Superior temporal gyrus (tissue), 1 donor: Measurements from ENCODE around the gene PRKAR2A.
A peak's percentile ranks its signal among the peaks of the same experiment; 100 is the strongest.
"Not testable (repeated sequence)": the region's sequence is repeated elsewhere in the genome, so short reads cannot be mapped to it uniquely, and the experiment has no call there.

Experiments used
- DNase-seq: peaks from one replicate; pipeline ENCODE4 v3.0.0-alpha.2; 2016; ENCODE audit errors: extremely low spot score

PRKAR2A gene

DNA sequence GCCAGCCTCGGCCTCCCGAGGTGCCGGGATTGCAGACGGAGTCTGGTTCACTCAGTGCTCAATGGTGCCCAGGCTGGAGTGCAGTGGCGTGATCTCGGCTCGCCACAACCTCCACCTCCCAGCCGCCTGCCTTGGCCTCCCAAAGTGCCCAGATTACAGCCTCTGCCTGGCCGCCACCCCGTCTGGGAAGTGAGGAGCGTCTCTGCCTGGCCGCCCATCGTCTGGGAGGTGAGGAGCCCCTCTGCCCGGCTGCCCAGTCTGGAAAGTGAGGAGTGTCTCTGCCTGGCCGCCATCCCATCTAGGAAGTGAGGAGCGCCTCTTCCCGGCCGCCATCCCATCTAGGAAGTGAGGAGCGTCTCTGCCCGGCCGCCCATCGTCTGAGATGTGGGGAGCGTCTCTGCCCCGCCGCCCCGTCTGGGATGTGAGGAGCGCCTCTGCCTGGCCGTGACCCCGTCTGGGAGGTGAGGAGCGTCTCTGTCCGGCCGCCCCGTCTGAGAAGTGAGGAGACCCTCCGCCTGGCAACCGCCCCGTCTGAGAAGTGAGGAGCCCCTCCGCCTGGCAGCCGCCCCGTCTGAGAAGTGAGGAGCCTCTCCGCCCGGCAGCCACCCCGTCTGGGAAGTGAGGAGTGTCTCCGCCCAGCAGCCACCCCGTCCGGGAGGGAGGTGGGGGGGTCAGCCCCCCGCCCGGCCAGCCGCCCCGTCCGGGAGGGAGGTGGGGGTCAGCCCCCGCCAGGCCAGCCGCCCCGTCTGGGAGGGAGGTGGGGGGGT, 113.7 kb downstream of the PRKAR2A start:
- not testable (repeated sequence) for DNase-seq

DNA sequence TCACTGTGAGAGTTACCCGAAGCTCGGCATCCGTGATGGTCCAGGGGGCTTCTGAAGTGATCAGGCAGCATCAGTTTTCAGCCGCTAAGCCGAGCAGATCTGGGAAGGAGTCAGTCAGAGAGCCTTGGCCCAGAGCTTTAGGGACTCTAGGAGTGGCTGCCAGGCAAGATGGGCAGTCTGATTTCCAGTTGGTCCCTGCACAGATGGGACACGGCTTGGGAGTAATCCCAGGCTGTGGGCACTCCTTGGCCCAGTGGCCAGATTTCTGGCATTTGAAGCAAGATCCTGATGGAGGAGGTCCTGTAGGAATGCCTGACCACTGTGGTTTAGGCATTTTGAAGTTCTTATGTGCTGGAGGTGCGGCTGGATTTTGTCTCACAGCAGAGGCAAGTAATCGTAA, 120.2 kb downstream of the PRKAR2A start:
- DNase-seq = no peak

DNA sequence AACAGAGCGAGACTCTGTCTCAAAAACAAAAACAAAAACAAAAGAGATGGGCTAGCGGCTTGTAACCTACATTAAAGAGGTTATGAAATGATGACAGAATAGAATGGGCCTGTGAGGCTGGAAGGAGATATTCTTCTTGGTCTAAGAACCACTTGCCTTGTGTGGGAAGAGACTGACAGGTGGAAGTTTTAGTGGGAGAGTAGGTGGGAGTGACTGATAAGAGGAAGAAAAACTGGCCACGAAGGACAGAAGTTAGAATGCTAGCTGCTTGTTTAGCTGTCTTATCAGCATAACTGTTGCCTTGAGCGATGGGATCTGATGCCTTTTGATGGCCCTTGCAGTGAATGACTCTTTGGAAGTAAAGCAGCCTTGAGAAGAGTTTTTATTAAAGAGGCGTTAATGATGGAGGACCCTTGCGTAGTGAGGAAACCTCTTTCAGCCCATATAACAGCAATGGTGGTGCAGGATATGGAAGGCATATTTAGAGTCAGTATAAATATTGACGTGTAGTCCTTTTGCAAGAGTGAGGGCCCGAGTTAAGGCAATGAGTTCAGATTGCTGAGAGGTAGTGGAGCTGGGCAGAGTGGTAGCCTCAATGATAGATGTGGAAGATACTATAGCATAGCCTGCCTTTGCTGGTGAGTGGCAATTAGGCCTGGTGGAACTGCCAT, 122.4 kb downstream of the PRKAR2A start:
- not testable (repeated sequence) for DNase-seq

DNA sequence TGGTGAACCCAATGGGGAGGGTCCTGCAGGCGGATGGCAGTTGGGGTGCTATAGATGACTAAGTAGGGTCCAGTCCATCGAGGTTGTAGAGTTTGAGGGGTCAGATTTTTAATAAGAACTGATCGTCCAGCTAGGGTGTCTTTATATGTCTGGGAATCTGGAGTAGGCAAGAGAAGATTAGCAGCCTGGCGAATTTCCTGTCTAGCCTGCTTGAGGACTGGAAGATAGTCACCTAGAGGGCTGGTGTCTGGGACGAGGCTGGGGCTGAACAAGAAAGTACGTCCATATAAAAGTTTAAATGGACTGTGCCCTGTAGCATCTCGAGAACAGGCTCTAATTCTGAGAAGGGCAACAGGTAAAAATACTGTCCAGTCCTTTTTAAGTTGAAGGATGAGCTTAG, 123.9 kb downstream of the PRKAR2A start:
- no peak for DNase-seq

DNA sequence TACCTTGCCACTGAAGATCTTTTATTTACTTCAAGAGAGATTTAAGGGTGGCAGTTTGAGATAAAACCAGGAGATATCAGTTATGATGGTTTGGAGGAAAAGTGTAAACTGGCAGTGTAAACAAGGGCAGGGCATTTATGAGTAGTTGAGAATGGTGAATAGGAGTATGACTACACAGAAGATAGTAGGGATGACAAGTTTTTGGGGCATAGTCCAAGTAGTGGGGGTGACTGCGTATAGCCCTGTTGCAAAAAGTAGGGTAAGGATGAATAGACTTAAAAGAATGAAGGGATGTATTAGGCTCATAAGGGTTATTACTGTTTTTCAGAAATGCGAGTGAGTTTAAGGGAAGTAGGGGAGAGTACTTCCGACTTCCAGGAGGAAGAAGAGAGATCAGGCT, 124.4 kb downstream of the PRKAR2A start:
- not testable (repeated sequence) for DNase-seq

DNA sequence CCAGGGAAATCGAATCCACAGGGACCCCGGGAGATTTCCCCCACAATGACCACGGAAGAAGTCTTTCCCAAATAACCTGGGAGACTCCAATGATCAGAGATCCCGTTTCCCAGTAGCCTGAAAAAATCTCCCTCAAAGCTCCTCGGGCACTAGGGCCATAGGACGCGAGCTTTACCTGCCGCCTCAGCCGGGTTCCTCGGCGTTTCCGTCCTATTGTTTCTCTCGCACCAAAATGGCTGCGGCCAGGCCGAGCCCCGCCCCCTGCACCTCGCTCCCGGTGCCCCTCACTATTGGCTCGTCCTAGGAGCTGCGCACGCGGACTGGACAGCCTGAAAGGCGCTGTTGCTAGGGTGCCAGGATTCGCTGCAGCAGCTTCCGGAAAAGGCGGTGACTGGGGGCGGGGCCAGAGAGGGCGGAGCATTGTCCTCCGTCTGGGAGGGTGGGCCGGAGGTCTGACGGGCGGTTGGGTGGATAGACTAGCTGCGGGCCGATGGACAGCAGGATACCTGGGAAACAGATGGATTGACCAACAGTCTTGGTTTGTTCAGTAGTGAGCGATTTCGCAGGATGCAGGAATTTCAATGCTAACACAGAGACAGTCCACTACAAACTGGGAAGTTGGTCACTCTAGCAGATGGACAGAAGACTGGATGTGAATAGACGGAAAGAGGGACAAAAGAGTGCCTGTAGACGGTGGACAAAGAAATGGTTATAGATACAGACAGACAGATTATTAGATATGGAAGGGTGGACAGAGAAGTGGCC, 130.5 kb downstream of the PRKAR2A start, which contains the start of gene IP6K2:
IP6K2 (minus strand) TSS at position 240 of the 765 bp plus-strand sequence. CDS start 21,930 bp downstream, outside the sequence.
- DNase-seq = peak; percentile 98

DNA sequence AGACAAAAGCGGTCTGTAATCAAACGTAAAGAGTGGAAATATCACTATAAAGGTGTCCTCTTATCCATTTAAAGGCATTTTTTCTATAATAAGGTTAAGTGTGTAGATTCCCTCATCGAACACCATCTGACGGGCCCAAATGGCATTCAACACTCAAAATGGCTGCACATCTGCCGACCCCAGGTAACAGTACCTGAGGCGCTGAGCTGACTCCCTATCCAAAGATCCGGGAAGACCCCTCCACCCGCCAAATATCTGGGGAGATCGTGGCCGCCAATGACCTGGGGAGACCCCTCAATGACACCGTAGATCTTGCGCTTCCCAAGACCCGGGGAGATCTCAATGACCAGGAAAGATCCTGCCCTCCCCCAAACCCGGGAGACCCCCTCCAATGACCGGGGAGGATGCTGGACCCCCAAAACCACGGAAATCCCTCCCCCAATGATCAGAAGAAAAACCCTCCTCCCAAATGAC, 131.1 kb downstream of the PRKAR2A start:
- DNase-seq = peak; percentile 45

DNA sequence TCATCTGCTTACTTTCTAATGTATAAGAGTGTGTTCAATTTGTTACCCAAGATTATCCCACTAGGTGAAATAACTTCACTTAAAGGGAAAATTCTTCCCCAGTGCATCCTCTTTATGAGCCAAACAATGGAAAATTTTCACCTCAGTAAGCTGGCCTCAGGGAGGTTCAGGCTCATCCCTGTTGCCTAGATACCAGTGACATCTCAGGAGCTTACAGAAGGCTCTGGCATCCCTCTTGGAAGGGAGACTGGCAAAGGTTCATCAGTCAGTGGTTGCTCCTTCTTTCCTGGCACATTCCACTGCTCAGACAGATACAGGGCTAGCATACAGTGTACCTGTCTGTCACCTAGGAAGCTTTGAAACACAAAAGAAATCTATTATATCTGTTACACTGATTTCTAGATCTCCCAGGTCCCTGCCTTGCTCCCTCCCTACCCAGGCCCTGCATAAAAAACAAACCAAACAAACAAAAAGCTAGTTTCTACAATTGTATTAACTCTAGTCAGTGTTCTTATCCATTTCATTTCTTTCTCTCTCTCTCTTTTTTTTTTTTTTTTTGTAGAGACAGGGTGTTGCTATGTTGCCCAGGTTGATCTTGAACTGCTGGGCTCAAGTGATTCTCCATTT, 132.4 kb downstream of the PRKAR2A start:
- peak; percentile 34 for DNase-seq

DNA sequence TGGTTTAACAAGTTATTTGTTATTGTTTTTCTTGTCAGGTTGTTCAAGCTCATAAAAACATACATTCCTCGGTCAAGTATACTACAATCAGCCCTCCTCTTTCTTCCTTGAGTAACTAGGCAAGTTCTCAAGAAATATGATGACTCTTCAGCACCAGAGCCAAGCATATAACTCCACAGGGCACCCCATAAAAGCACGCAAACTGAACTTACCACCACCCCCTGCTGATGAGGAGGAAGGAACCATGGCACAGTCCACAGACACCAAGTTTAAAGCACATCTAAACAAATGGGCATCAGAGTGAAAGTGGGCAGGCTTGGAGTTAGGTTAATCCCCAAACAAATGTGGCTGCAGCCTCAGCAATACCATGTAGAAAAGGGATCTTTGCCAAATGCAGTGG, 135.9 kb downstream of the PRKAR2A start:
- DNase-seq = no peak

DNA sequence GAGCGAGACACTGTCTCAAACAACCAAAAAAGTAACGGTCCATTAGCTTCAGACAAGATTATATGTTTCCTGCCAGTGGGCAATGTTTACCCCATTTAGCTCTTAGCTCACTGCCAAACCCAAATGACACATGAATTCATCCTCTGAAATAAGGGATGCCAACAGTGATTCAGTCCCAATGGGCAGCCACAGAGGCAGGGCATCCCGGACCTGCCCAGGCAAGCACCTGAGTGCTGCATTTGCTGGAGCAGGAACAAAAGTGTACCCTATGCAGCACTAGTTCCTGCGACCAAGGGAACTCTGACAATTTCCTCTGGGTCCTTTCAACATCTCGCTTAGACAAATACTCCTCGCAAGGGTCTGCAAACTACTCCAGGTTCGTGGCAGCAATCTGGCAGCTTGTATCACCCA, 138.6 kb downstream of the PRKAR2A start:
- DNase-seq = no peak

DNA sequence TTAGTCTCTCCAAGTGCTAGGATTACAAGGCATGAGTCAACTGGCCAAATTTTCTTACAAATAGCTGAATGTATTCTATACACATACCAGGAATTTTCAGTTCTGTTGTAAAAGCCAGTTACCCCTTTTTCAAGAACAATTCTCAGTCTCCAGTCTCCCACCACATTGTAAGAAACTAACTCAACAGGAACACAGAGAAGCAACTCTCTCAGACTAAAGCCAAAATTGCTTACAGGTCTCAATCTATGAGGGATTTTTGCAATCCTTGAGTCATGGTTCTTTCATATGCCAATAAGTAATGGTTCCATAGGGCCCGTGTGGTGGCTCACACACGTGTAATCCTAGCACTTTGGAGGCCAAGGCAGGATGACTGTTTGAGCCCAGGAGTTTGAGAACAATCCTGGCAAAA, 139.2 kb downstream of the PRKAR2A start:
- no peak for DNase-seq

DNA sequence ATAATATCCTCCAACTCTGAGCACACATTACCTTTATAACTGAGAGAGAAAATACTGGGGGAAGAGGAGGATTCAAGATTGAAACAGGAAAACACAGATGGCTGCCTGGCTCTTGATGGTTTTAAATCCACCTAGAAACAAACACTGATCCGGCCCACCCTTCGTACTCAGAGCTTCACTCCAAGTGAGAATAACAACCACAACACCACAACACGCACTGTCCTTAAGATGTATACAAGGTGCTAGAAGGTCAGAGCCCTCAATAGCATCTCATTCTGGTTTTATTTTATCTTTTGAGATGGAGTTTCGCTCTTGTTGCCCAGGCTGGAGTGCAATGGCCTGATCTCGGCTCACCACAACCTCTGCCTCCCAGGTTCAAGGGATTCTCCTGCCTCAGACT, 140.5 kb downstream of the PRKAR2A start:
- DNase-seq = no peak

DNA sequence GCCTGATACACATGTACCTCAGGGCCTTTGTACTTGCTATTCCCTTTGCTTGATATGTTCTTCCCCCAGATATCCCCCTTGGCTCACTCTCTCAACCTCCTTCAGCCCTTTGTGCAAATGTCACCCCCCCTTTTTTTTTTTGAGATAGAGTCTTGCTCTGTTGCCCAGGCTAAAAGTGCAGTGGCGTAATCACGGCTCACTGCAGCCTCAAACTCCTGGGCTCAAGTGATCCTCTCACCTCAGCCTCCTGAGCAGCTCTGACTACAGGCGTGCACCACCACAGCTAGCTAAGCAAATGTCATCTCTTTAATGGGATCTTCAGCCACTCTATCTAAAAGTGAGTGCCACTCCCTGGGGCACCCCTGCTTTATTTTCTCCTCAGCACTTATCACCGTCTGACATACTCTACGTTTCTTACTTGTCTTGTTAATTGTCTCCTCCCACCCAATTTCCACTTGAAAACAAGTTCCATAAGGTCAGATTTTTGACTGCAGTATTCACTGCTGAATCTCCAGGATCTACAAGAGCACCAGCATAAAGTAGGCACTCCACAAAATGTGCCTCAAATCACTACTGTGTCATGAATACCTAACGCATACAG, 145.3 kb downstream of the PRKAR2A start:
- DNase-seq = no peak

DNA sequence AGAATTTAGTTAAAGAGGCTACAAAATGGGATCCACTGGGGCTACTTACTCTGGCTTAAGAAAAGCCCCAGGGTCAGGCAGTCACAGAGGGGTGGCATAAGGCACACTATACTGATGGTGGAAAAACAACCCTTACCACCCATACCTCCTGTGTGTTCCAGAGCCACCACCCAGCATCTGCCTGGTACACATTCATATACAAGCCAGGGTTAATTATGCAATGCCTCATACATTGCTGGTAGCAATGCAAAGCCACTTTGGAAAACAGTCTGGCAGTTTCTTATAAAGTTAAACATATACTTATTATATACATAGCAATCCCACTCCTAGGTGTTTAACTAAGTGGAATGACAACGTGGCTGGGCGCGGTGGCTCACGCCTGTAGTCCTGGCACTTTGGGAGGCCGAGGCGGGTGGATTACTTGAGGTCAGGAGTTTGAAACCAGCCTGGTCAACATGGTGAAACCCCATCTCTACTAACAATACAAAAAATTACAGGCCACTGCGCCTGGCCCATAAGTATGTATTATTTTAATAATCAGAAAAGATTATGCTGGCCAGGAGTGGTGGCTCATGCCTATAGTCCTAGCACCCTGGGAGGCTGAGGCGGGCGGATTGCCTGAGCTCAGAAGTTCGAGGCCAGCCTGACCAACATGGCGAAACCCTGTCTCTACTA, 146.8 kb downstream of the PRKAR2A start:
- DNase-seq = no peak

DNA sequence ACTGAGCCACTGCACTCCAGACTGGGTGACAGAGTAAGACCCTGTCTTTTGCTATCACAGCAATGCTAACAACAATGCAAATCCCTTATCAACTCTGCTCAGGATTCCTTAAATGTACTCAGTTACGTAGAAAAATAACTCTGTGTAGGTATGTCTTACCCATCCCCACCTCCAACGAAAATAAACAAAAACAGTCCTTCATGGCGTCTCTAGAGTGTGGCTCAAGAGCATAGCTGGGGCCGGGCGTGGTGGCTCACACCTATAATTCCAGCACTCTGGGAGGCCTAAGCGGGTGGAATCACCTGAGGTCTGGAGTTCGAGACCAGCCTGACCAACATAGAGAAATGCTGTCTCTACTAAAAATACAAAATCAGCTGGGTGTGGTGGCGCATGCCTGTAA, 148.8 kb downstream of the PRKAR2A start:
- no peak for DNase-seq

DNA sequence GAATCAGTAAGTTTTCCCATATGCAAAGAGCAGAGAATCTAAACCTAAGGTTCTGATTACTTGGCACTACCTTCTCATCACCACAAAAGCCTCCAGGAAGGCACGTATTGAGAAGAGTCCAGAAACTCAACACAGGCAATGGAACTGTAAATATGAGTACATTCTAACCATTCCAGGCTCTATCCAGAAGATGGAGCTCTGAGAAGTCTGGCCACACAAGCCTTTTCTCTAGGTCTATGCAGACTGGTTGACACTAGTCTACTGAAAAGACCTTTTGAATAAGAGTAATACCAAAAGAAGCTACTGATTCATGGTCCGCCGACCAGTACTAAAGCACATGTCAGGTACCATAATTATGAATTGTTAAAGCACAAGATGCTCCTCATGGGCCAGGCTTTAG, 149.7 kb downstream of the PRKAR2A start:
- no peak for DNase-seq

DNA sequence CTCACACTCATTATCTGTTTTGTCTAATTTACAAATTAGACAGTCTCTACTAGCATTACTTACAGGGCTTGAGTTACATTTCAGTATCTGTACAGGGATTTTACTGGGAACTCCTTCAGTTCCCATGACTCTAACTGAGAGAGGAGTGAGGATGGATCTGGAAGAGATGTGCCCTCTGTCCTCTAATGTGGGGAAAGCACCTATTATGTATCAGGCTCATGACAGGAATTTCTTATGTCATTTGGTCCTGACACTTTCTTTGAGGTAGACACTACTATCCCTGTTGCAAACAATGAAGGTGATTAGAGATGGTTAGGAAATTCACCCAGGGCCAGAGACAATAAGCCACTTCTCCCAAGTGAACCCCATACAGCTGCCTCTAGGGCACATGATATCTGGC, 151.1 kb downstream of the PRKAR2A start:
- DNase-seq = no peak
